ENCODE measurements around the gene SLC6A18.

The SLC6A18 gene, protein sequence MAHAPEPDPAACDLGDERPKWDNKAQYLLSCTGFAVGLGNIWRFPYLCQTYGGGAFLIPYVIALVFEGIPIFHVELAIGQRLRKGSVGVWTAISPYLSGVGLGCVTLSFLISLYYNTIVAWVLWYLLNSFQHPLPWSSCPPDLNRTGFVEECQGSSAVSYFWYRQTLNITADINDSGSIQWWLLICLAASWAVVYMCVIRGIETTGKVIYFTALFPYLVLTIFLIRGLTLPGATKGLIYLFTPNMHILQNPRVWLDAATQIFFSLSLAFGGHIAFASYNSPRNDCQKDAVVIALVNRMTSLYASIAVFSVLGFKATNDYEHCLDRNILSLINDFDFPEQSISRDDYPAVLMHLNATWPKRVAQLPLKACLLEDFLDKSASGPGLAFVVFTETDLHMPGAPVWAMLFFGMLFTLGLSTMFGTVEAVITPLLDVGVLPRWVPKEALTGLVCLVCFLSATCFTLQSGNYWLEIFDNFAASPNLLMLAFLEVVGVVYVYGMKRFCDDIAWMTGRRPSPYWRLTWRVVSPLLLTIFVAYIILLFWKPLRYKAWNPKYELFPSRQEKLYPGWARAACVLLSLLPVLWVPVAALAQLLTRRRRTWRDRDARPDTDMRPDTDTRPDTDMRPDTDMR

DNA sequence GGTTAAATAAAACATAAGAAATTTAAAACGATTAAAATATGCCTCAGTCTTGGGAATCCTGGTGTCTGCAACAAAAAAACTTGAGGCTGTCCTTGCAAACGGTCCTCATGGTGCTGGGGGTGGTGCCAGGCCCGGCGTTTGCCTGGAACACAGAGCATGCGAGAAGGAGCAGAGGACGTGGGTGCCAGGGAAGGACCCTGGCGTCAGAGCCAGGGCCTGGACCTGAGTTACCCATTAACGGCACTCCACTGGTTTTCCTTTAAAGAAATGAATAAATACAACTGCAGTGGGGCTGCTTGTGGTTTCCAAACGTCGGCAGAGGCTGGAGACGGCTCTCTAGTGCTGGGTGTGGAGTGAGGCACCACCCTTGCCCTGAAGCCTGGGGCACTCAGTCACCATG, at the start of gene SLC6A18:
SLC6A18 (plus strand) TSS at position 301 of the 400 bp plus-strand sequence; CDS start at position 398, 97 bp downstream.
- DNase-seq = no peak

DNA sequence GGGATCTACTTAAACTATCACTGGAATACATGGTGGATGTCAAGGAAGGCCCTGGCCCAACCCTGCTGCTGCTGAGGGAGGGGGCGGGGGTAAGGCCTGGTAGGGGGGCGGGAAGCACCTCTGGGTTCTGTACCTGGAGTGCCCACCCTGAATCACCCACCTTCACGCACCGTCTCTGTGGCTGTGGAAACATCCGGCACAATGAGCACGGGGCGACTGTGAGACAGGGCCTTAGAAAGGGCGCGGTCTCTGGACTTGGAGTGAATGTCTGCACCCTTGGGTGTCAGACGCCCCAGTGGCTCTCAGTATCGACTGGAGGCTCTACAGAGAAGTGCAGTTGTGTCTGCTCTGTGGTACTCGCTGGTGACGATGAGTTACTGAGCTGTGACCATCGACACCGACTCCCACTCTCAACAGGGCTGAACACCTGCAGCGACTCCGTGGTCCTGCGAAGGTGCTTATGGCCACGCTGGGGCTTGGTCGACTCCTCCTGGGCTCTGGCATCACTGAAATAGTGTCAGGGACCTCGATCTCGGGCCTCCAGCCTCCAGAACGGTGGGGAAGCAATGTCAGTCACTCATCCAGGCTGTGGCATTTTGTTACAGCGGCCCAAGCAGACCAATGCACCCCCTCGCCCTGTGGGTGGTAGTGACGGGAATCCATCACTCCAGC, 49.2 kb upstream of the SLC6A18 start:
- DNase-seq = no peak

DNA sequence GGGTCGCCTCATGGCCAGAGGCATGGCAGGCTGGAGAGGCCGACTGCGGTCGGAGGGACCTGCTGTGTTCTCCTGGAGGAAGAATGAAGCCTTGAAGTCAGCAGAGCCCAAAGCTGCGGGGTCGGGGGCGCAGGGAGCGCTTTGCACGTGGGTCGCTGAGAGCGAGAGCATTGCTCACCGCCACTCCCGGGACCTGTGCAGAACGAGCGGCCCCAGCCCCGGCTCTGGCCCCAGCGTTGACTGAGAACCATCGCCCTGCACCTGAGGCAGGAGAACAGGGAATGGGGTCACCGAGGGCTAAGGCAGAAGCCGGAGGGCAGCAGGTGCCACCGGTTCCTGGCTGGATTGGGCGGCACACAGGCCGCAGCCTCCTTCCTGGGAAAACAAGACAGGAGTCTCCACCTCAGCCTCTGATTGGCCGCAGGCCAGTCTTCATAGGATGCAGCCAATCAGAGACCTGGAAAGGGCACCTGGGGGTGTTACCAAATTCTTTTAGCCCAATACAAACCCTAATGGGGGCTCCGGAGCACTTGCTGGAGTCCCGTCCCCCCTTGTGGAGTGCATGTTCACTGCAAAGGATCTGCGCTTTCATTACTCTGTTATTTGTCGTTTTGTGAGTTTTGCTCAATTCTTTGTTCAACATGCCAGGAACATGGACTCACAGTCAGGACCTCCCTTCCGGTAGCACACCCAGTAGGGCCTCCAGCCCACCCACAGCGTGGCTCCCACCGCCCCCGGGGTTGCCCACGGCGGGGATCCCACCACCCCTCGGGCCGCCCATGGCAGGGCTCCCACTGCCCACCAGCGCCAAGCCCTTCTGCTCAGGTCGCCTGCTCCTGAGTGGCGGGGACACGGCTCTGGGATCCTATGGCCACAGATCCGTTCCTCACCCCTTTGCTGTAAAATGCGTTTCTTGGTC, 48.4 kb upstream of the SLC6A18 start:
- DNase-seq = no peak

DNA sequence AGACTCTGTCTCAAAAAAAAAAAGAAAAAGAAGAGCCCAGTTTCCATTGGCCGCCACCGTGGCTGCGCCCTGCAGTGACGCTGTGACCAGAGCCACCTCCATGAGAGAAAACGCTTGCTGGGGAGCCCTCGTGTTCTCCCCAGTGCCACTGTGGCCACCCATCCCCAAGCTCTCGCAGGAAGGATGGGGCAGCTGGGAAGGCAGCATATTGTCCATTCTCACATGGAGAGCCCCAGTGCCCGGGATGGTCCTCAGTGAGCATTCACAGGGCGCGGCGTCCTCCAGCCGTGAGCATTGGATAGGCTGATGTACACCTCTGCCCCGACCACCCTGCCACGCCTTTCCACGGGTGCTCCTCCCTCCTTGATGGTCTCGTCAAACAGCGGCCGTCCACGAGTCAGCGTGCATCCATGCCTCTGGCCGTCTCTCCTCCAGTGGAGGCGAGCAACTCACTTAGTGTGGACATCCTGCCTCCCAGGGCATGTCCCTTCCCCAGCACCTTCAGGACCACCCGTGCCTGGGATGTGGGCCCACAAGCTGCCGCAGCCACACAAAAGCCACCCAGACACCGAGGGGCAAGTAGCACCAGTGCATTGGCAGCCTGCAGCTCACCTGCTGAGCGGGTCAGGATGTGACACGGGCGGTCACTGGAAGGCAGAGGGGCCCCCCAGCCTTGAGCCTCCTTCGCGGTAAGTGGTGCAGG, 47.2 kb upstream of the SLC6A18 start:
- DNase-seq = no peak

DNA sequence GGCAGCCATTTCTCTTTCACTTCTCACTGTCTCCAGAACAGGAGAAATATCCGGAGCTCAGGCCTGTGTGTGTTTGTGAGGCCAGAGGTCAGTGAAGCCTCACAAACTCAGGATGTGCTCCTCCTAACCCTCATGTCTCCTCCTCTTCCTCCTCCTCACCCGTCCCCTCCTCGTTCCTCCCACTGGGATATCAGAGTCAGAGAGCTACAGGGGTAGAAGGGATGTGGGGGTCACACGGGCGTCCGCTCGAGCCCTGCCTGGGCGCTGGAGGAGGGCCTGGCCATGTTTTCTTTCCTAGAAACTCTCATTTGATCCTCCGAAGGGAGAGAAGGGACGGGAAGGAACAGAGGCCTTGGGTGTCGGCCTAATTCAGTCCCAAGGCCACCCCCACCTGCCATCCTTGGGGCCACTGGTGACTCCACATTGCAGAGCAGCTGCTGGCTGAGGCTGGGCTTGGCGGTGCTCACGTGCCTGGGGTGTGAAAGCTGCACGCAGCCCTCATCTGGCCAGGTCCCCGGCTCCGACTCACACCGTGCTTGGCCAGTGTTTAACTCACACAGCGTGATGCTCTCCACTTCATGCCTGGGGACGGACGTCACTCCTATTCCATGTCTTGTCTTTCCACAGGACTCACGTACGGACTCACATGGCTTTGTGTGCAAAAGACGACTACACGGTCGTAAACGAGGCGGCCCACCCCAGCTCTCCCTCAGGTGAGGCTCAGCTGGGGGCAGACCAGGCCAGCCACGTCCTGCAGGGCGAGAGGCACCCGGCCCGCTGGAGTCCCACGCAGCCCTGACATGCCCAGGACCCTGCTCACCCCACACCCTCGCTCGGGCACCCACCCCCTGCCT, 46.4 kb upstream of the SLC6A18 start:
- no peak for DNase-seq

DNA sequence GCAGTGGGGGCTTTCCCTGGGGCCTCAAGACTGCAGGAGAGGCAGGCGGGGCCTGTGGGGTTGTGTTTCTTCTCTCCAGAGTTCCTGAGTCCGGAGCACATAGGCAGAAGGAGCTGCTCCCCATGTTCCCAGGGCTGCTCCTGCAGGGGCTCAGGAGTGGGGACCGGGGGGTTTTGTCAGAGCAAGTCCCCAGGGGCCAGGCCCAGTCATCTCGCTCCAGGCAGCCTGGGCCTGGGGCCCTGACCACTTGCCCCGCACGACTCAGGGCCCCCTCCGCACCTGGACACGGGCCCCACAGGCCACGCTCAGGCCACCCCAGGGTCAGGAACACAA, 45.8 kb upstream of the SLC6A18 start:
- no peak for DNase-seq

DNA sequence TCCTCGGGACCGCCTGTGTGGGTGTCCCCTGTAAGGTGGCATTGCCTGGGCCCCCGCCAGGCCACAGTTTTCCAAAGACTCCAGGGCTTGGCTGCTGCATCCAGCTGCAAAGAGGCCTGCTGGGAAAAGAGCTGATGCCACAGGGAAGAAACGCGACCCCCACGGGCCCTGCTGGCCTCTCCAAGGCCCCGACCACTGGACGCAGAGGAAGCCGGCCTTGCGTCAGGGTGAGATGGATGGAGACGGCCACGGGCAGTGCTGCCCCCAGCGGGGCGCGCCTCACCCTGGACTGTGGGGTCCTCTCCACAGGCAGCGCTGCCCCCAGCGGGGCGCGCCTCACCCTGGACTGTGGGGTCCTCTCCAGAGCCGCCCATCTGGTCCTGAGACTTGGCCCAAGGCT, 45.1 kb upstream of the SLC6A18 start:
- DNase-seq = no peak

DNA sequence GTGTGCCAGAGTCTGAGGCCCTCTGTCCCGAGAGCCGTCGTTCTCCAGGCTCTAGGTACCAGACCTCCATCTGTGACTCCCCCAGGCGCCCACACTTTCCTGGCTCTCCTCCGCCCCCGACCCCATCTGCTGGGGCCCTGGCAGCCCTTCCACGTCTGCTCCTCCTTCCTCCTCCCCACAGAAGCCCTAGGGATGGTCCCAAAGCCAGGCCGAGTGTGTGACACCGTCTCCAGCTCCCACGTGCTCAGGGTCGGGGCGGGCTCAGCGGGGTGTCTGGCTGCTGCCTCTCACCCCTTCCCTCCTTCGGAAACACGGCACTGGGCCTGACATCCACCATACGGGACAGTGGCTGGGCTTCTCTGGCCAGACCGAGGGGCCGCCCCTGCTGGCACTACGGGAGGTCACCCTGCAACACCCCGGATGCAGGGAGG, 44.3 kb upstream of the SLC6A18 start:
- no peak for DNase-seq

DNA sequence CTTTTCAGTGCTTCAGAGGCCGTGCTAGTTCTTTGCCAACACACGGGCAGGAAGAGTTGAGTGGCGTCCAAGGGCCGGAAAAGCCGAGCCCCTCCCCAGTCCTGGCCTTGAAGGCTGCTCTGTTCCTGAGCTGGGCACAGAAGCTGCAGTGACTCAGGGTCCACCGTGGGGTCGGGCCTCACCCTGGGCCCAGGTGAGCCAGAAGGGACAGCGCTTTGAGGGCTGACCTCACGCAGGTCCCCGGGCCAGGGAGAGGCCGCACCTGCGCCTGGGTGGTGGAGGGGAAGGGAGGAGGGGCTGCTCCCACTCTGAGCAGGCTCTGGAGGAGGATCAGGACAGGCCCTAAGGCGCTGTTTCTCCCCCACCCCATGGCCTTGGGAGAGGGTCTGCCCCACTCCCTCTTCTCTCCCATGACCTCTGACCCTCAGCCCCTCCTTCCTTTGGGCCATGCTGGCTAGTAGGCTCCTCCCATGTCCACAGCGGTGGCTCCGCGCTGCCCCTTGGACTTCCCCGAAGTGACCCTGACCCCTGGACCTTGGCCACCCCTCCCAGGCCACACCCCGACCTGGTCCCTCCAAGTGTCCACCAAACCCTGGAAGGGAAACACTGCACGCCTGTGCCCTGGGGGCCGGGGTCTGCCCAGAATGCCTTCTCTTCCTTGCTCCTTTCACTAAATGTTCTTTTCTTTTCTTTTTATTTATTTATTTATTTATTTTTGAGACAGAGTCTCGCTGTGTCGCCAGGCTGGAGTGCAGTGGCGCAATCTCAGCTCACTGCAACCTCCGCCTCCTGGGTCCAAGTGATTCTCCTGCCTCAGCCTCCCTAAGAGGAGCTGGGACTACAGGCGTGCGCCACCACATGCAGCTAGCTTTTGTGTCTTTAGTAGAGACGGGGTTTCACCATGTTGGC, 43.5 kb upstream of the SLC6A18 start:
- no peak for DNase-seq

DNA sequence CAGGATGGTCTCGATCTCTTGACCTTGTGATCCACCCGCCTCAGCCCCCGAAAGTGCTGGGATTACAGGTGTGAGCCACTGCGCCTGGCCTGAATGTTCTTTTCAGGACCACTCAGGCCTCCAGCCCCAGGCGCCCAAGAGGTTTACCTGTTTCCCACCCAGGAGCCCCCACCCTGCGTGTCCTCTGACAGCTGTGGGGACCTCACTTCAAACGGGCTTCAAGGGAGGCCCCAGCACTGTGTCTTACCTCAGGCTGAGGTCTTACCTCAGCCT, 42.9 kb upstream of the SLC6A18 start:
- DNase-seq = no peak

DNA sequence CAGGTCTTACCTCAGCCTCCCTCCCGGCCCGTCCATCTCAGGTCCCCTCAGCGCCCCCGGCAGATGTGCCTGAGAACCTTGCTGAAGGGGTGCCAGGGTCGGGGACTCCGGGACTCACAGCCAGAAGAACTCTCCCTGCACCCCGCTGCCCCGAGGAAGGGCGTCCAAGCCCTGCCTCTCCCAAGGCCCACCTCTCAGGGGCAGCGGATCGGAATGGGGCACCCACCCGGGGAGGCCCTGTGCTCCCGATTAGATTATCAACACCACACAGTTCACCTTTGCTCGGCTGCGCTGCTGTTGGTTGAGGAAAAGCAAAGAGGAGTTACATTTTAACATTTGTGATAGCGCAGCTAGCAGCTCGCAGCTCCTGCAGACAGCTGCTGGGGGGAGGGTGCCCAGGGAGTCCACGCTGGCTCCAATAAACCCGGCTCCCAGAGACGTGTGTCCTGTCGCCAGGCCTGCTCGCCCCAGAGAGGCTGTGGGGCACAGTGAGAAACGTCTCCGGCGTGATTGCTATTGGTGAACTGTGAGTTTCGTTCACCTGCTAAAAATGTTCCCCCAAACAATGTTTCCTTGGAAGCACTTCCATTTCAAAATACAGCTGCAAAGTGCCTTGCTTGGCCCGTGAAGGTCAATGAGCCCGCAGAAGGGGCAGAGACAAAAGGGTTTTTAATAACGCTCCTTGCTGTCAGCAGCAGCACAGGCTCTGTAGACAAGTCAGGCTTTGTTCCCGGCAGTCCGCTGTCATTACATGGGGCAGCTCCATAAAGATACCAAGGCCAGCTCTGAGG, 42.4 kb upstream of the SLC6A18 start:
- DNase-seq = no peak

DNA sequence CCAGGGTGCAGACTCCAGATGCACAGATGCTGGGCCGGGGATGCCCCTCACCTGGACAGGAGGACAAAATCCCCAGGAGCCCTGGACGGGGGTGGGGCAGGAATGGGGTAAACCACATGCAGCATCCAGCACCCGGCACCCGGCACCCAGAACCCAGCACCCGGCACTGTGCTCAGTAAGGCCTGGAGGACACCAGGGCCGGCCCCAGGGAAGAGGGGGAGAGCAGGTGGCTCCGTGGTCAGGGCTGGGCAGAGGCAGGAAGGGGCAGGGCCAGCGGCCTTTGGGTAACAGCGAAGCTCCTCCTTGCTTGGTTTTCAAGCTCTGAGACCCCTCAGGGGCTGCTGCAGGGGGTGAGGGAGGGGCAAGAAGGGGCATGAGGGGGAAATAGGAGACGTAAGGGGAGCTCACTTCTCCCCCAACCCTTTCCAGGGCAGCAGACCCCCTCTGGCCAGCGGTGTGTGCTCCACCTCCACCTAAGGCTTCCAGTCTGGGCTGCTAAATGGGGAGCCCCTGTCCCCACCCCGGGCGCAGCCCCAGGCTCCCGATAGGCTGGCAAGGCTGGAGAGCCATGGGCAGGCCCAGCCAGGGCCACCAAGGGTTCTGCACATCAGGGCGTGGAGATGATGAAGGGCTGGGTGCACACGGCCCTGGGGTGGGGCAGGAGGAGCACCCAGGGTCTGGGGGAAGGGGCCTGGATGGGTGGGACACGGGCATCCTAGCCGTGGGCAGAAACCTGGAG, 41.6 kb upstream of the SLC6A18 start:
- DNase-seq = no peak

DNA sequence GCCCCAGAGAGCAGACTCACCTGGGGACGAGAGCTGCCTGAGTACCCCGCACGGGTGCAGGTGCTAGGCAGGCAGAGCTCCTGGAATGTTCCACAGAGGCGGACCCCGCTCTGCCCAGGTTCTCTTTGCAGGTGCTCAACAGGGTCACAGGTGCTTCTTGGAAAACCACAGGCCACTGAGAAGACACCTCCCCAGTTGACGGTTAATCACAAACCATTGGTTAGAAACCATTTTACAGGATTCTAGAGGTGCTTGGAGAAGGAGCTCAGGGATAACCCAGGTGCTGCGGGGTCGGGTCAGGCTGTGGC, 41.1 kb upstream of the SLC6A18 start:
- DNase-seq = no peak

DNA sequence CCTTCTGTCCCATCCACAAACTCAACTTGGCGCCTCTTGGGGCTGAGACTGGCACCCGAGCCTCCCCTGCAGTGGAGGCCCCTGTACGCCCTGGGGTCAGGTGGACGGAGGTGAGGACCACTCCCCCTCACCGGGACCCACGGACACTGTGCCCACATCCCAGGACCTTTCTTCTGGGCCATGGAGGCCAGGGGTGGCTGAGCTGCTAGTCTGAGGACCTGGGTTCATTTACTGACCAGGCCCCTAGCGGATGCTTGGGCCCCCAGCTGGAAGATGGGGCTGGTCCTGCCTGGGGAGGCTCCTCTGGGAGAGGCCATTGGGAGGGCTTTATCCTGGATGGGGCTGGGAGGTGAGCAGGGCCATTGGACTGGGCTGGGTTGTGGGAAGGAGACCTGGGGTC, 40.7 kb upstream of the SLC6A18 start:
- DNase-seq = no peak

DNA sequence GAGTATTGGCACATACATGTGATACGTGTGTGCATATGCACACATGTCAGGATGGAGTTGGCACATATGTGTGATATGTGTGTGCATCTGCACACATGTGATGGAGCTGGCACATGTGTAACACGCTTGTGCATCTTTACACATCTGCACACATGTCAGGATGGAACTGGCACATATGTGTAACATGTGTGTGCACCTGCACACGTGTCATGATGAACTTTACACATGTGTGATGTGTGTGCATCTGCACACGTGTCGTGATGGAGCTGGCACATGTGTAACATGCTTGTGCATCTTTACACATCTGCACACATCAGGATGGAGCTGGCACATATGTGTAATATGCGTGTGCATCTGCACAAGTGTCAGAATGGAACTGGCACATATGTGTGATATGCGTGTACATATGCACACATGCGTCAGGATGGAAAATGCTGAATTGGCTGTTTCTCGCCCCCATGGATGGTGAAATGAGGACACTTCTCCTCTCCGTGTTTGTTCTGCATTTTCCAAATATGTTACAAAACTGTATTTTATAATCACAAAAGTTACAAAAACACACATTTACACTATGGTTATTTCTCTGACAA, 40.0 kb upstream of the SLC6A18 start:
- DNase-seq = no peak

DNA sequence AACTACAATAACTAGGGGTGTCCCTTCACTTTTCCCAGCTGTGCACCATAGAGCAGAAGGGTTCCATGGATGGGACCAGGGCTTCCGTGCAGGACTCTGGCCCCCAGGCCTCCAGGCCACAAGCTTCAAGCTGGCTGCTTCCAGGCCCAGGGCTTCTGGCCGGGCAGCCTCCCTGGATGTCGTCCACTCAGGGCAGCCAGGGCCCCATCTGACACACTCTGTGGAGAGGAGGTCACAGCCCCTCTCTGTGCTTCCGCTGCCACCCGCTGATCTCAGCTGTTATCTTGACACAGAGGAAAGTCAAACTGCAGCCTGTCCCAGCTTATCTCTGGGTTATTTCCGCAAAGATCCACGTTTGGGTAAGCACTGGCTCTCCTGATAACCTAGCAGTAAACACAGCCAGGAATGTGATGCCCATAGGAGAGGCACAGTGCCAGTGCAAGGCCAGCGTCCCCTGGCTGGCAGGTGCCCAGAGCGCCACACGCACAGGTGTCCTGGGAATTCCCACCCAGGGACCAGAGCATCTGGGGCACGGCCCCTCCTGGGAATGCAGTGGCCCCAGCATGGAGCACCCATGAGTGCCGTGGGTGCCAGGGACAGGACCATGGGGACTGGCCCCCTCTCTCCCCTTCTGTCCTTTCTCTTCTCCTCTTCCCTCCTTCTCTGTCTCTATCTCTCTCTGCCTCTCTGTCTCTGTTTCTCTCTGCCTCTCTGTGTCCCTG, 39.4 kb upstream of the SLC6A18 start:
- no peak for DNase-seq

DNA sequence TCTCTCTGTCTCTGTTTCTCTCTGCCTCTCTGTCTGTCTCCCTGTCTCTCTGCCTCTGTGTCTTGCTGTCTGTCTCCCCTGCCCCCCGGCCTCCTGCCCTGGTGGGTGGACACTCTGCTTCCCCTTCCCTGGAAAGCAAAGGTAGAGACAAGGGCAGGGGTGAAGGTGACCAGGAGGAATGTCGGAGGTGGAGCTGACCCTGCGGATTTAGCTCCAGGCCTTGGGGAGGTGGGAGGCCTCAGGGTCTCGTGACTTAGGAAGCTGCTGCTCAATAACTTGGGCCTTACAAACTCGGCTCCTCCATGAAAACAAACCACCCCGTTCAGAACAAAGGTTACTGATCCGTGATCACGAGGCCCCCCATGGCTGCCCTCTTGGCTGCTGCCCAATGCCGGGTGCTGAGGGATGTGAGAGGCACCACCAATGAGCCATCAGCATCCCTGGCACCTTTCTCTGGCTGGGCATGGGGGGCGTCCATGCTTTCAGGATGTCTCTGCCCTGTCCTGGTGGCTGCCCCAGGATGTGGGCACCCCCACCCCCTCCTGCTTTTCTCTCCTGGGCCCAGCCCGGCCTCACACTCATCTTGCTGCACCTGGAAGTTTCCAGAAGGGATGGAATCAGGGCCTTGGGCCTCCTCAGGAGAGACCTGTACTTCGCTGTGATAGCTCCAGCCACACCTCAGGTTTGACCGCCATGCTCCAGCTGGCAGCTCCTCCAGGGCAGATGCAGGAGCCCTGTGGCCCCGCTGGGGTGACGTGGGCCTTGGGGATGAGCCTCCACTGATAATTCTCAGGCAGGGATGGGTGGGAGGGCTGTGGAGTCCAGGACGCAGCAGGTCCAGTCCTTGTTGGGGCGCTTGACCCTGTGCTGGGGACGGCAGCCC, 38.6 kb upstream of the SLC6A18 start:
- no peak for DNase-seq
